Activated T-cell treated with anti-CD3 and anti-CD28 coated beads for 24 hours (primary cell): ENCODE results near the gene FOLR3.
"Not testable (repeated sequence)": the region's sequence is repeated elsewhere in the genome, so short reads cannot be mapped to it uniquely, and the experiment has no call there.

Experiments used
- DNase-seq: peaks from one replicate; pipeline ENCODE4 v3.0.0-alpha.2; 2020; ENCODE audit warnings: low read depth

Gene FOLR3

GRCh38 chr11:72135473-72135872, at the start of gene FOLR3:
TSS of gene FOLR3 (plus strand) at chr11:72135725. CDS start at chr11:72135953, 228 bp downstream.
- DNase-seq, result not testable (repeated sequence)

GRCh38 chr11:72088076-72088808, 47.3 kb upstream of the FOLR3 start:
- no peak for DNase-seq

GRCh38 chr11:72091292-72091691, 44.2 kb upstream of the FOLR3 start:
- DNase-seq, result peak; percentile 49

GRCh38 chr11:72098741-72099140, 36.8 kb upstream of the FOLR3 start:
- DNase-seq, result no peak

- DNase-seq, result no peak
Observed at GRCh38 chr11:72100009-72100408, 35.5 kb upstream of the FOLR3 start.

GRCh38 chr11:72100462-72100861, 35.1 kb upstream of the FOLR3 start:
- DNase-seq, result no peak

- no peak for DNase-seq
Observed at GRCh38 chr11:72102162-72102561, 33.4 kb upstream of the FOLR3 start.

GRCh38 chr11:72102631-72102945, 32.9 kb upstream of the FOLR3 start:
- no peak for DNase-seq

GRCh38 chr11:72102946-72103753, 32.4 kb upstream of the FOLR3 start, which contains the start of gene LAMTOR1:
TSS of gene LAMTOR1 (minus strand) at chr11:72103297. CDS start at chr11:72103224, 73 bp downstream.
- DNase-seq, result peak; percentile 97

GRCh38 chr11:72103754-72104167, 31.8 kb upstream of the FOLR3 start:
- DNase-seq, result no peak

- DNase-seq, result no peak
Observed at GRCh38 chr11:72105888-72106287, 29.6 kb upstream of the FOLR3 start, which contains the start of gene TOMT. TSS of gene TOMT (plus strand) at chr11:72105924. CDS start at chr11:72105952, 28 bp downstream.

- DNase-seq, result no peak
Observed at GRCh38 chr11:72111300-72112142, 24.0 kb upstream of the FOLR3 start.

- DNase-seq, result peak; percentile 99
Observed at GRCh38 chr11:72112143-72112977, 23.2 kb upstream of the FOLR3 start, which contains the start of gene ANAPC15. TSS of gene ANAPC15 (minus strand) at chr11:72112695. CDS start at chr11:72111276, 1,419 bp downstream.

GRCh38 chr11:72112978-72113808, 22.3 kb upstream of the FOLR3 start:
- no peak for DNase-seq

GRCh38 chr11:72114570-72114969, 21.0 kb upstream of the FOLR3 start:
- no peak for DNase-seq

- no peak for DNase-seq
Observed at GRCh38 chr11:72116019-72116755, 19.3 kb upstream of the FOLR3 start.

GRCh38 chr11:72119198-72119597, 16.3 kb upstream of the FOLR3 start:
- no peak for DNase-seq

- no peak for DNase-seq
Observed at GRCh38 chr11:72120930-72121329, 14.6 kb upstream of the FOLR3 start.

- DNase-seq, result no peak
Observed at GRCh38 chr11:72122607-72123006, 12.9 kb upstream of the FOLR3 start.
